Limb (tissue), 2 donors: ENCODE results near the gene CLSTN2.

ENCODE experiments used
- DNase-seq, 2 donors: peaks; one replicate each; pipeline ENCODE4 v3.0.0-alpha.2; 2016; ENCODE audit errors: extremely low spot score in 2 of 2

The CLSTN2 gene

GRCh38 chr3:140006331-140006730 is 71.3 kb downstream of the CLSTN2 start:
- no peak for DNase-seq

GRCh38 chr3:140007081-140007480 is 72.1 kb downstream of the CLSTN2 start:
- no peak for DNase-seq

GRCh38 chr3:140007911-140008869 is 73.2 kb downstream of the CLSTN2 start:
- peak; percentile 52 to 62 for DNase-seq

- DNase-seq: no peak
Observed at GRCh38 chr3:140010391-140010790, 75.4 kb downstream of the CLSTN2 start.

- DNase-seq: no peak
Observed at GRCh38 chr3:140011086-140011485, 76.1 kb downstream of the CLSTN2 start.

- no peak for DNase-seq
Observed at GRCh38 chr3:140011611-140012277, 76.8 kb downstream of the CLSTN2 start.

GRCh38 chr3:140013220-140013619 is 78.2 kb downstream of the CLSTN2 start:
- DNase-seq: no peak

- DNase-seq: no peak
Observed at GRCh38 chr3:140014831-140015495, 80.0 kb downstream of the CLSTN2 start.

GRCh38 chr3:140015741-140016140 is 80.8 kb downstream of the CLSTN2 start:
- no peak for DNase-seq

GRCh38 chr3:140018556-140018955 is 83.6 kb downstream of the CLSTN2 start:
- DNase-seq: no peak

GRCh38 chr3:140019946-140020345 is 85.0 kb downstream of the CLSTN2 start:
- DNase-seq: no peak

- no peak for DNase-seq
Observed at GRCh38 chr3:140020541-140020940, 85.6 kb downstream of the CLSTN2 start.

GRCh38 chr3:140021269-140021668 is 86.3 kb downstream of the CLSTN2 start:
- DNase-seq: no peak

GRCh38 chr3:140022066-140022770 is 87.2 kb downstream of the CLSTN2 start:
- DNase-seq: no peak

- DNase-seq: no peak
Observed at GRCh38 chr3:140023616-140024530, 88.9 kb downstream of the CLSTN2 start.

GRCh38 chr3:140031170-140031569 is 96.2 kb downstream of the CLSTN2 start:
- DNase-seq: no peak

- DNase-seq: no peak
Observed at GRCh38 chr3:140034058-140034457, 99.1 kb downstream of the CLSTN2 start.

GRCh38 chr3:140035871-140036270 is 100.9 kb downstream of the CLSTN2 start:
- no peak for DNase-seq

- no peak for DNase-seq
Observed at GRCh38 chr3:140050396-140050795, 115.4 kb downstream of the CLSTN2 start.
